ENCODE results near the gene CEP164. TPM values are rescaled to one million over a fixed set of nuclear protein-coding genes. Genes with fewer than 3 reads are reported as not detected.
A peak's percentile ranks its signal among the peaks of the same experiment; 100 is the strongest.

The CEP164 gene
- total RNA-seq, 3 donors from 2014 or later: 35.7 to 44.0 (median 36.5) TPM

DNA sequence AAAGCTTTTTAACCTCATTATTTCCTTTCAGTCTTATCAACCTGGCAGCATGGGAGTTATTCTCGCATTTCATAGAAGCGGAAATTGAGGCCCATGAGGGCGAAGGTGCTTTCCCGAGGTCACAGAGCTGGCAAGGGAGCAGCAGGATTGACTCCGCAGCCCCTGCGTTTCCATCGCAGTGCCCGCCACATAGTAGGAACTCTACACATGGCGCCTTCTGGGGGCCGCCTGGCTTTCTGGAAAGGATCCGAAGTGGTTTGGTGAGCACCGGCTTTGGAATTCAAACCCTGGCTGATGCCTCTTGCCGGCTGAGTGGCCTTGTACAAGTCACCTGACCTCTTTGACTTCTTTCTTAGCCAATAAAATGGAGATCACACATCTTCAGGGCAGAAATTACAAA, 93.4 kb downstream of the CEP164 start:
- ATAC-seq (no peak), DNase-seq (no peak)
- no peaks in the 10 kb centered on the region for H3K4me1 Mint-ChIP-seq (ENCODE audit: low read depth)
- H3K27me3 Mint-ChIP-seq (ENCODE audit: low read depth): no peaks in the 10 kb centered on the region
- H3K9me3 Mint-ChIP-seq: no peaks in the 10 kb centered on the region
- no peaks in the 10 kb centered on the region for H3K36me3 Mint-ChIP-seq (ENCODE audit: insufficient read depth)
- no peak overlapping the region for H3K4me3 Mint-ChIP-seq

DNA sequence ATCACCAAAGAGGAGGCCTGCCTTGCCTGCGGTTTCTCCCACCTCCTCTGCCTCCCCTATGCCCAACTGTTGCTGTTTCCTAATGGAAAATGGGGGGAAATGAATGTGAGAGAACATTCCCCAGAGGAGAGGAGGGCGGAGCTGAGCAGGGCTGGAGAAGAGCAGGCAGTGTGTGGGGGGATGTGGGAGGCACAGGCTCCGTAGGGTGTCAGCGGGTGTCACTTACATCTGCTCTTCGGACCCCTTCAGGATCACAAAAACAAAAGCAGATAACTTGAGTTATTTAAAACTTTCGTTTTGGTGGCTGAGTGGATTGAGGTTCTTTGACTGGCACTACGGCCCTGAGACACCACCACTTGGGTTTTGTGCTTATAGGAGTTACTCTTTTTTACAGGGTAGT, 93.8 kb downstream of the CEP164 start:
- Mint-ChIP-seq H3K27me3 (ENCODE audit: low read depth) (no peaks in the 10 kb centered on the region), H3K9me3 (no peaks in the 10 kb centered on the region), H3K4me1 (ENCODE audit: low read depth) (no peaks in the 10 kb centered on the region), H3K4me3 (no peak overlapping the region), H3K36me3 (ENCODE audit: insufficient read depth) (no peaks in the 10 kb centered on the region)
- ATAC-seq: no peak
- no peak for DNase-seq

- ATAC-seq: no peak
- Mint-ChIP-seq H3K36me3 (ENCODE audit: insufficient read depth) (no peaks in the 10 kb centered on the region), H3K27me3 (ENCODE audit: low read depth) (no peaks in the 10 kb centered on the region), H3K4me3 (no peak overlapping the region), H3K9me3 (no peaks in the 10 kb centered on the region), H3K4me1 (ENCODE audit: low read depth) (no peaks in the 10 kb centered on the region)
- DNase-seq: no peak
Observed at GRCh38 chr11:117423046-117423575, 95.5 kb downstream of the CEP164 start.

DNA sequence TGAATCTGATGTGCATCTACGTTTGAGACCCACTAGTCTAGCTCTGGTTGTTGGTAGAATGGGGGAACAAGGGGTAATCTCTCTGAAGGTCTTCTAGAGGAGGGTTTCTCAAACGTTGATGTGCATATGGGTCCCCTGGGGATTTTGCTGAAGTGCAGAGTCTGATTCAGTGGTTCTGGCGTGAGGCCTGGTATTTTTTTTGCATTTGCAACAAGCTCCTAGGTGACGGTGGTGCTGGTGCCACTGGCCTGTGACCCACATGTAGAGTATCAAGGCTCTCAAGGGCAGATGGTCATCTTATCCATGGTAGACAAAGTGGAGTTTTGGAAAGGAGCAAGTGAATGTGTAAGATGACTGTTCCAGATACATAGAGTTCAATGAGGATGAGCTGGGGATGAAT, 97.1 kb downstream of the CEP164 start:
- no peak for DNase-seq
- H3K4me1 Mint-ChIP-seq (ENCODE audit: low read depth): no peaks in the 10 kb centered on the region
- H3K4me3 Mint-ChIP-seq: no peak overlapping the region
- ATAC-seq: no peak
- no peaks in the 10 kb centered on the region for H3K27me3 Mint-ChIP-seq (ENCODE audit: low read depth)
- no peaks in the 10 kb centered on the region for H3K9me3 Mint-ChIP-seq
- H3K36me3 Mint-ChIP-seq (ENCODE audit: insufficient read depth): no peaks in the 10 kb centered on the region

DNA sequence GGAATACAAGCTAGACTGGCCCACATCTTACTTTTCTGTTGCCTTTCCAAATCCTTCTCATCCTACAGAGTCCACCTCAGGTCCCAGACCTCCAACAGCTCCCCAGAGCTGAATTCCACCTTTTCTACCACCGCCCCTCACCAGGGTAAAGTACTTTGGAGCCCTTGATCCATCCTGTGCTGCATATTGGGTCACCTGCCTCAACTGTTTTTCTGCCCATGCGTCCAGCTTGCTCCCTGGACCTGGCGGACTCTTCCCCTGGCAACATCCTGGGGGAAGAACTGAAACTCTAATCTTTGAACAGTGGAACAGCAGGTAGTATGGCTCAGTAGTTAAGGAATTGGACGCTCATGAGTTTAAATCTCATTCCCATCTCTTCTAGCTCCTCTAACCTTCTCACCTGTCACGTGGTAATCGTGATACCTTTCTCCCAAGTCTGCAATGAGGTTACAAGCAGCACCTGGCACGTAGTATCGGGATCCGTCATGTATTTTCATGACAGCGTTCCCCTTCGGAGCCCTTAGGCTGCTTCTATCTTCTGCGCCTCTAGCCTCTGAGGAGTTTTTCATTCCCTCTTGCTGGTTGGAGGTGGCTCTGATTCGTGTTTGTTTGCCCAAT, 98.1 kb downstream of the CEP164 start:
- H3K4me1 Mint-ChIP-seq (ENCODE audit: low read depth): no peaks in the 10 kb centered on the region
- DNase-seq (no peak), ATAC-seq (no peak)
- no peaks in the 10 kb centered on the region for H3K36me3 Mint-ChIP-seq (ENCODE audit: insufficient read depth)
- H3K27me3 Mint-ChIP-seq (ENCODE audit: low read depth): no peaks in the 10 kb centered on the region
- no peak overlapping the region for H3K4me3 Mint-ChIP-seq
- no peaks in the 10 kb centered on the region for H3K9me3 Mint-ChIP-seq

DNA sequence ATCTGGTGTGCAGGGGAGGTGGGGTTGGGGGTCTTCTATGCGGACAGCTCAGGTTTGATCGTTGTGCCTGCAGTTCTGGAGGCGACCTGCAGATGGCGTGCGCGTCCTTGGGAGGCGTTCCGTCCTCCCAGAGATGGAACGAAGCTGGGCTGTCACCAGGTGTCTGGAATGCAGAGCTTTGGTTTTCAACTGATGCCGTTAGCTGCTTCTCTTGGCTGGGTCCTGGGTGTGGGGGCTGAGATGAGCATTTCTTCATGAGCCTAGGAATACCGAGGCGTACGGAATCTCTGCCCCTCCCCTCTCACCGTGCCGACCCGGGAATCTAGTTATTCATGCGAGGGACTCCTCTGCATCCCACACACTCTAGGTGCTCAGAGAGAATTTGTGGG, 98.6 kb downstream of the CEP164 start:
- H3K27me3 Mint-ChIP-seq (ENCODE audit: low read depth): no peaks in the 10 kb centered on the region
- no peaks in the 10 kb centered on the region for H3K9me3 Mint-ChIP-seq
- no peaks in the 10 kb centered on the region for H3K36me3 Mint-ChIP-seq (ENCODE audit: insufficient read depth)
- ATAC-seq (peak; percentile 59 to 66), DNase-seq (peak; percentile 69)
- H3K4me1 Mint-ChIP-seq (ENCODE audit: low read depth): no peaks in the 10 kb centered on the region
- no peak overlapping the region for H3K4me3 Mint-ChIP-seq

- DNase-seq: no peak
- Mint-ChIP-seq H3K4me1 (ENCODE audit: low read depth) (no peaks in the 10 kb centered on the region), H3K27me3 (ENCODE audit: low read depth) (no peaks in the 10 kb centered on the region), H3K4me3 (no peak overlapping the region), H3K36me3 (ENCODE audit: insufficient read depth) (no peaks in the 10 kb centered on the region), H3K9me3 (no peaks in the 10 kb centered on the region)
- no peak for ATAC-seq
Observed at GRCh38 chr11:117426941-117427340, 99.3 kb downstream of the CEP164 start.

- Mint-ChIP-seq H3K4me3 (no peak overlapping the region), H3K36me3 (ENCODE audit: insufficient read depth) (no peaks in the 10 kb centered on the region), H3K27me3 (ENCODE audit: low read depth) (no peaks in the 10 kb centered on the region), H3K4me1 (ENCODE audit: low read depth) (no peaks in the 10 kb centered on the region), H3K9me3 (no peaks in the 10 kb centered on the region)
- no peak for DNase-seq
- ATAC-seq: no peak
Observed at GRCh38 chr11:117427356-117427874, 99.8 kb downstream of the CEP164 start.

DNA sequence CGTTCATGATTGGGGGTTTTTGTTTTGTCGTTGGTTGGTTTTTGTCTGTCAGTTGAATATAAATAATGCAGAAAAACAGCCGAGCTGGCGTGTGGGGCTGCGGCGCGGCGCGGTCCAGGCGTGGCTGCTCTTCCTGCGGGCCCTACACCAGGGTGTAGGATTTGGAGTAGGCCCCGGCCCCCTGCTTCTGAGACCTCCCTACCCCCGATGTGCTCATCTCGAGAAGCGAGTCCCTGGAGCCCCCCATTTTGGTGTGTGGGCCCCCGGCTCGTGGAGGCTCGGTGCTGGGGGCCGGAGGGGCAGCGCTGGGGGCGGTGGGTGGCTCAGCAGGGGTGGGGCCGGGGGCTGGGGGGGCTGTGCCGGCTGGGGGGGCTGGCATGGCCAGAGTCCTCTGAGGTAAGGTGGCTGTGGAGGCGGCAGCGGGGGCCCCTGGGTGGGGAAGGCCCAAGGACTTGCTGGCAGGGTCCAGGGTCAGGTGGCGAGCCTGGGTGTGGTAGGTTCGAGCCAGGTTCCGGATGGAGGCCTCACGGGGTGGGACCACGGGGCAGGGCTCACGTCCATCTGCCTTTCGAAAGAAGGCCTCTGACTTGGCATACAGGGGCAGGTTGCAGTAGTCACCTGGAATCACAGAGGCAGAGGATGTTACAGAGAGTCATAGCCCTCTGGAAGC, 100.7 kb downstream of the CEP164 start:
- H3K27me3 Mint-ChIP-seq (ENCODE audit: low read depth): no peaks in the 10 kb centered on the region
- no peak for DNase-seq
- H3K9me3 Mint-ChIP-seq: no peaks in the 10 kb centered on the region
- H3K4me3 Mint-ChIP-seq: no peak overlapping the region
- no peak for ATAC-seq
- no peaks in the 10 kb centered on the region for H3K4me1 Mint-ChIP-seq (ENCODE audit: low read depth)
- no peaks in the 10 kb centered on the region for H3K36me3 Mint-ChIP-seq (ENCODE audit: insufficient read depth)

GRCh38 chr11:117428856-117429229, 101.2 kb downstream of the CEP164 start:
- no peak for ATAC-seq

GRCh38 chr11:117430293-117430955, 102.8 kb downstream of the CEP164 start:
- H3K9me3 Mint-ChIP-seq: no peaks in the 10 kb centered on the region
- DNase-seq: no peak
- ATAC-seq: no peak
- H3K36me3 Mint-ChIP-seq (ENCODE audit: insufficient read depth): no peaks in the 10 kb centered on the region
- no peaks in the 10 kb centered on the region for H3K4me1 Mint-ChIP-seq (ENCODE audit: low read depth)
- no peaks in the 10 kb centered on the region for H3K27me3 Mint-ChIP-seq (ENCODE audit: low read depth)
- H3K4me3 Mint-ChIP-seq: no peak overlapping the region

More at GRCh38 chr11:117428856-117429229, 101.2 kb downstream of the CEP164 start:
- Mint-ChIP-seq H3K27me3 (ENCODE audit: low read depth) (no peaks in the 10 kb centered on the region), H3K4me3 (no peak overlapping the region), H3K4me1 (ENCODE audit: low read depth) (no peaks in the 10 kb centered on the region), H3K9me3 (no peaks in the 10 kb centered on the region), H3K36me3 (ENCODE audit: insufficient read depth) (no peaks in the 10 kb centered on the region)
- DNase-seq: no peak

DNA sequence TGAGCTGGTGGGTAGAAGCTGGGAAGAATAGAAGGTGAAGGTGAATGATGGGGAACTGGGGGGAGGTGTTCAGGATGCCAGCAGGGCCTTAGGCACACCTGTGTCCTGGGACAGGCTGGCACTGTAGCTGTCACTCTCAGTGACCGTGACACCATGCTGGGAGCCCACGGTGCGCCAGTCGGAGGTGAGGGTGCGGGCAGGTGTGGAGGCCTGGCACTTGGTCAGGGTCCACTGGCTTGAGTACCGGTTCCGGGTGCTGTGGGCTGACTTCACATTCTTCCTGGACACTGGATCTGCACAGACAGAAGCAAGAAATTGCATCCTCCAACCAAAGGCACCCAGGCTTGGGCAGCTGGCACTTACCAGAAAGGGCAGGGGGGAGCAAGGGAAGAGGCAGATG, 103.8 kb downstream of the CEP164 start:
- no peak for ATAC-seq
- no peaks in the 10 kb centered on the region for H3K9me3 Mint-ChIP-seq
- DNase-seq: no peak

GRCh38 chr11:117433717-117434116, 106.1 kb downstream of the CEP164 start:
- DNase-seq (no peak), ATAC-seq (no peak)
- H3K4me3 Mint-ChIP-seq: no peak overlapping the region
- H3K27me3 Mint-ChIP-seq (ENCODE audit: low read depth): peaks cover 9% of the 10 kb centered on the region
- no peaks in the 10 kb centered on the region for H3K4me1 Mint-ChIP-seq (ENCODE audit: low read depth)
- H3K36me3 Mint-ChIP-seq (ENCODE audit: insufficient read depth): no peaks in the 10 kb centered on the region
- H3K9me3 Mint-ChIP-seq: no peaks in the 10 kb centered on the region

More for the DNA sequence above, 103.8 kb downstream of the CEP164 start:
- Mint-ChIP-seq H3K36me3 (ENCODE audit: insufficient read depth) (no peaks in the 10 kb centered on the region), H3K4me3 (no peak overlapping the region), H3K27me3 (ENCODE audit: low read depth) (no peaks in the 10 kb centered on the region), H3K4me1 (ENCODE audit: low read depth) (no peaks in the 10 kb centered on the region)

DNA sequence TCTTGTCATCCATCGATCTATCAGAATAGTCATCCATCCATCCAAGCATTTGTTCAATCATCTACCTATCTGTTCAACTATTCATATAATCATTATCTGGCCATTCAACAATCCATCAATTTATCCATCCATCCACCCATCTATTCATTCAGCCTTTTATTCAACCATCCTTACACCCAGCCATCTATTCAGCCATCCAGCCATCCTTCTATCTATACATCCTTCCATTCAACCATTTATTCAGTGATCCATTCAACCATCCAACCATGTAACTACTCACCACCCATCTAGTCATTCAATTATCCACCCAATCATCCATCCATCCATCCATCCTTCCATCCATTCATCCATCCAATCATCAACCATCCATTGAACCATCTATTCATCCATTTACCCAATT, 106.8 kb downstream of the CEP164 start:
- H3K36me3 Mint-ChIP-seq (ENCODE audit: insufficient read depth): no peaks in the 10 kb centered on the region
- H3K27me3 Mint-ChIP-seq (ENCODE audit: low read depth): peaks cover 12% of the 10 kb centered on the region
- H3K9me3 Mint-ChIP-seq: no peaks in the 10 kb centered on the region
- no peak for ATAC-seq
- H3K4me1 Mint-ChIP-seq (ENCODE audit: low read depth): no peaks in the 10 kb centered on the region
- no peak overlapping the region for H3K4me3 Mint-ChIP-seq
- no peak for DNase-seq

- Mint-ChIP-seq H3K36me3 (ENCODE audit: insufficient read depth) (no peaks in the 10 kb centered on the region), H3K9me3 (no peaks in the 10 kb centered on the region), H3K4me1 (ENCODE audit: low read depth) (no peaks in the 10 kb centered on the region), H3K4me3 (no peak overlapping the region), H3K27me3 (ENCODE audit: low read depth) (peaks cover 12% of the 10 kb centered on the region)
- DNase-seq: no peak
- no peak for ATAC-seq
Observed at GRCh38 chr11:117435326-117435725, 107.7 kb downstream of the CEP164 start.

Data from activated T-cell treated with anti-CD3 and anti-CD28 coated beads, Interleukin-2, amount 50 U/mL, for 4 hours (primary cell).